Erythroblast (primary cell): ENCODE data around the gene TCF3.

Source experiments
- GATA1 ChIP-seq: IDR thresholded peaks from 2 replicates; pipeline ENCODE4 v1.6.1; 2011; ENCODE audit warnings: low read depth, mild to moderate bottlenecking, control low read depth, low read length, moderate library complexity
- POLR2A ChIP-seq: IDR thresholded peaks from 2 replicates; pipeline ENCODE4 v1.6.1; 2011; ENCODE audit warnings: mild to moderate bottlenecking, low read length

DNA sequence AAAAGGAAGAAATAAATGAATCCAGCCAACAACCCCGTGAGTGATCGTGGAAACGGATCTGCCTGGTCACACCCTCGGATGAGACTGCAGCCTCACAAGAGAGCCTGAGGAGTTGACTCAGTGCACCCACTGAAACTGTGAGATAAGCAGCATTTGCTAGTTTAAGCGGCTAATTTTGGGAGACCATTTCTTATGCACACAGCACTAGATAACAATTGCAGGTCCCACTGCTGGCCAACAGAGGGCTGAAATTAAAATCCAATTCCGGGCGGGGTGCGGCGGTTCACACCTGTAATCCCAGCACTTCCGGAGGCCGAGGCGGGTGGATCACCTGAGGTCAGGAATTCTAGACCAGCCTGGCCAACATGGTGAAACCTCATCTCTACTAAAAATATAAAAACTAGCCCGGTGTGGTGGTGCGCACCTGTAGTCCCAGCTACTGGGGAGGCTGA is 50.8 kb downstream of the TCF3 start:
- peak; percentile 34 for TF ChIP-seq POLR2A
- no peak for TF ChIP-seq GATA1
